NCI-H2196 treated with DMSO at 0.1 percent for 48 hours (cell line): ENCODE results near the gene MMD.
"Not testable (repeated sequence)": the region's sequence is repeated elsewhere in the genome, so short reads cannot be mapped to it uniquely, and the experiment has no call there.

Source experiments
- DNase-seq: peaks from one replicate; lab custom pipeline; 2025; ENCODE audit not compliant: unreplicated experiment; lab: John Stamatoyannopoulos, UW

MMD gene

GRCh38 chr17:55421179-55421934 is at the start of gene MMD:
MMD (minus strand) TSS chr17:55421835; CDS start chr17:55421695, 140 bp downstream.
- no peak for DNase-seq

- no peak for DNase-seq
These were observed 45.0 kb upstream of the MMD start for GRCh38 chr17:55466671-55467070.

- not testable (repeated sequence) for DNase-seq
These were observed 44.1 kb upstream of the MMD start for GRCh38 chr17:55465771-55466170.

GRCh38 chr17:55463600-55463999 is 42.0 kb upstream of the MMD start:
- no peak for DNase-seq

- DNase-seq: no peak
These were observed 41.1 kb upstream of the MMD start for GRCh38 chr17:55462711-55463110.

- no peak for DNase-seq
These were observed 40.6 kb upstream of the MMD start for GRCh38 chr17:55462234-55462633.

GRCh38 chr17:55458978-55459377 is 37.3 kb upstream of the MMD start:
- no peak for DNase-seq

- no peak for DNase-seq
These were observed 36.8 kb upstream of the MMD start for GRCh38 chr17:55458287-55458900.

- no peak for DNase-seq
These were observed 34.9 kb upstream of the MMD start for GRCh38 chr17:55456307-55457240.

- DNase-seq: no peak
These were observed 33.4 kb upstream of the MMD start for GRCh38 chr17:55454906-55455474.

GRCh38 chr17:55453839-55454557 is 32.4 kb upstream of the MMD start:
- no peak for DNase-seq

- no peak for DNase-seq
These were observed 30.6 kb upstream of the MMD start for GRCh38 chr17:55452139-55452790.

GRCh38 chr17:55451758-55452138 is 30.1 kb upstream of the MMD start:
- DNase-seq: no peak

GRCh38 chr17:55451203-55451641 is 29.6 kb upstream of the MMD start:
- DNase-seq: no peak

GRCh38 chr17:55450232-55450825 is 28.7 kb upstream of the MMD start:
- DNase-seq: no peak

- no peak for DNase-seq
These were observed 27.0 kb upstream of the MMD start for GRCh38 chr17:55448681-55449080.

- no peak for DNase-seq
These were observed 25.1 kb upstream of the MMD start for GRCh38 chr17:55446581-55447205.

GRCh38 chr17:55446004-55446403 is 24.4 kb upstream of the MMD start:
- not testable (repeated sequence) for DNase-seq
